Uterus (tissue), 2 donors: ENCODE data around the gene RFX1.

Source experiments
- CTCF ChIP-seq, 4 experiments: fragments of 200-600 bp in 2 of 4; fragments of 450-650 bp in 2 of 4; sonication (generic) in 2 of 4; IDR thresholded peaks; one replicate each; pipeline ENCODE4 v1.5.1; 2016 to 2019; ENCODE audit warnings: antibody characterized with exemption in 4 of 4, mild to moderate bottlenecking in 2 of 4, moderate library complexity in 1 of 4
- POLR2A ChIP-seq, 2 donors: fragments of 450-650 bp; IDR thresholded peaks; one replicate each; pipeline ENCODE4 v1.6.1; 2016; ENCODE audit warnings: antibody characterized with exemption in 2 of 2, mild to moderate bottlenecking in 1 of 2, moderate library complexity in 1 of 2

- TF ChIP-seq CTCF (IDR thresholded peaks at IDR 0.05), result no peak
- no peak for TF ChIP-seq POLR2A (IDR thresholded peaks at IDR 0.05)
These were observed 49.1 kb downstream of the RFX1 start for GRCh38 chr19:13957051-13957450.
